Stomach (tissue), 4 donors: ENCODE data around the gene RABEP2.

Source experiments
- CTCF ChIP-seq, 7 experiments: fragments of 450-650 bp in 4 of 7; fragments of 200-600 bp in 3 of 7; sonication (generic) in 3 of 7; IDR thresholded peaks; one replicate each; pipeline ENCODE4 v1.5.1; 2016 to 2019; ENCODE audit warnings: antibody characterized with exemption in 7 of 7, control low read depth in 2 of 7, mild to moderate bottlenecking in 1 of 7
- POLR2A ChIP-seq, 4 donors: fragments of 450-650 bp; IDR thresholded peaks; one replicate each; pipeline ENCODE4 v1.6.1; 2016; ENCODE audit warnings: antibody characterized with exemption in 4 of 4, control low read depth in 2 of 4, mild to moderate bottlenecking in 1 of 4, moderate library complexity in 1 of 4

DNA sequence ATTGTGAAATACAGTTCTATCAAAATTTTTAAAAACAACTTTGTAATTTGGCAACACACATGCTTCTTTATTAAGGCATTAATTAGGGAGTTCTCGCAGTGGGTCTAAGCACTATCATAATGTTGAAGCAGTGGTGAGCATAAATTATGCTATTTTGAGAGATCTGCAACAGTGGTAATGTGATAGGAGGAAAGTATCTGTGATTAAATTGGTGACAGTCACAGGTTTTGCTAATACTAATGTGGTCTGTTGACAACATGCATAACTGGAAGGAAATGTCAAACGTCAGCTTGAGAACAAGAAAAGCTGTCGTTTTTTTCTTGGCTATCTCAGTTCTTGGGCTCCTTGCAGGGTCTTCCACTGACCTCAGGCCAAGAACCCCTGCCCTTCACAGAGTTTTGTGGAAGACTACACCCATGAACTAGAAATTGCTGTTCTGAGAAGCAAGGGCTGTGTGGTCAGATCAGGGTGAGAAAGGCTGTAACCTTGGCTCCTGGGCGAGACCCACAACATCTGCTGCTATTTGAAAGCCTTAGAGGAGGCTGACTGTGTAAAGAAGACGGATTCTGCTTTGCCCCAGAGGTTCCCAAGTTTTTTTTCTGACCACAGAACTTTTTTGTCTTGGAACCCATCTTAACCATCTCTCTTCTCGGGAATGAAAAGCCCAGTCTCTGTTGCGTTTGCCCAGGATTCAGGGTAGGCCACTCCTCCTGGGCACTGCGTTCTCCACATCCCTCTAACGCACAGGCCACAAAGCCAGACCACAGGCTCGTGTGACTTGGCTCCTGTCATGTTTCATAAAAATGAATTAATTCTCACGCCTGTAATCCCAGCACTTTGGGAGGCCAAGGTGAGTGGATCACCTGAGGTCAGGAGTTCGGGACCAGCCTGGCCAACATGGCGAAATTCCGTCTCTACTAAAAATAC, 32.8 kb downstream of the RABEP2 start:
- TF ChIP-seq POLR2A (IDR thresholded peaks at IDR 0.05) (no peak), CTCF (IDR thresholded peaks at IDR 0.05) (no peak)
